HG03135 (cell line): ENCODE measurements around the gene CARMIL3.
"Not testable (repeated sequence)": the region's sequence is repeated elsewhere in the genome, so short reads cannot be mapped to it uniquely, and the experiment has no call there.

Experiments used
- ATAC-seq: cut with Tn5 transposase; IDR thresholded peaks from one replicate; pipeline ENCODE4 v1.9.1; 2021; ENCODE audit warnings: mild to moderate bottlenecking, moderate library complexity; ENCODE audit not compliant: unreplicated experiment

The CARMIL3 gene

GRCh38 chr14:24038686-24039085 is 13.1 kb upstream of the CARMIL3 start:
- ATAC-seq, result no peak

DNA sequence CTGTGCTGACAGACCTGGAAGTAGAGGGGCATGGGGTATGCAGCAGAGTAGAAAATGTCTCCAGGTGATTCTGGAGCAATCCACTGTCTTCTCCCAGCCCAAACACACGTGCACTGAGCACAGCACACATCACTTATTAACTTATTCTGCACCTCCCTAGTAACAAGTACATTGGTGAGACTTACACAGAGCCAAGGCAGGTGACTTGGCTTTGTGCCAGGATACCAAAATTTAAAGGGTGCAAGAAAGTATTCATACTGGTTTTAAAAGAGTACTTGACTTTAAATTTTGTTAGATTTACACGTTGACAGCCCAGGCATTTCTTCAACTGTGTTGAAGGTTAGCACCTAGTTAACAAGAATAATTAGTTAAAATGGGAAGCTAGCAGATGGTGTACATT is 11.1 kb upstream of the CARMIL3 start:
- ATAC-seq, result no peak

DNA sequence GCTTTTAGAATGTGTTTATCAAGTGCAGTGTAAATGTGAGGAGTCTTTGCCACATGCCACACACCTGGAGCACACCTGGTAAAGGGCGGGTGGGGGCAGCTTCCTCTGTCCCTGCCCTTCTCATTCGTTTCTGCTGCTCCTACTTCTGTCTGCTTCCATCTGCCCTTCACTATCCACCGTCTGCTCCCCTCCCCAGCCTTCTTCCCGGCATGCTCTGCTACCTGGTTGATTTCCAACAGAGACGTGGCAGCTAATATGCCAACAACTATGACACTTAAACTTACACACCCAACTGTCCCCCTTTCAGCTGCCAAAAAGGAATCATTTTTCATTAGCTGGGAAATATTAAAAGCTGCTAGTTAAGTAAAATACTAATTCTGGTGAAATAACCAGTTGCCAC is 9.1 kb upstream of the CARMIL3 start:
- ATAC-seq, result no peak

DNA sequence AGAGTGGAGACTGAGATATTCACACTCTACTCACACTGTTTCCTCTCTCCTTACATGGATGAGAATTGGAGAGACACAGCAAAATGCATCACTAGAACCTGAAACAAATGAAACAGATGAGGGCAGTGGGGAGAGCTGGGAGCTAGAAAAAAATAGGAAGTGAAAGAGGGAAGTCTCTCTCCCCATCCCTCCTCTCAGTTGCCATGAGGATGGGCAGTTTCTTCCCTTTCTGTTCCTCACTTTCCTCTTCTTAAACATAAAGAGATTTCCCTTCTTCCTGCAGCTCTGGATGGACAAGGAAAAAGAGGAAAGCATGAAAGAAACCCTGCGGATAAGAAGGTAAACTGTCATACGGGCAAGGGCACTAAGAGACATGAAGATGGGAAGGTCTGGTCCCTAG is 2.8 kb upstream of the CARMIL3 start:
- not testable (repeated sequence) for ATAC-seq

GRCh38 chr14:24050753-24051152 is 1.1 kb upstream of the CARMIL3 start:
- not testable (repeated sequence) for ATAC-seq

DNA sequence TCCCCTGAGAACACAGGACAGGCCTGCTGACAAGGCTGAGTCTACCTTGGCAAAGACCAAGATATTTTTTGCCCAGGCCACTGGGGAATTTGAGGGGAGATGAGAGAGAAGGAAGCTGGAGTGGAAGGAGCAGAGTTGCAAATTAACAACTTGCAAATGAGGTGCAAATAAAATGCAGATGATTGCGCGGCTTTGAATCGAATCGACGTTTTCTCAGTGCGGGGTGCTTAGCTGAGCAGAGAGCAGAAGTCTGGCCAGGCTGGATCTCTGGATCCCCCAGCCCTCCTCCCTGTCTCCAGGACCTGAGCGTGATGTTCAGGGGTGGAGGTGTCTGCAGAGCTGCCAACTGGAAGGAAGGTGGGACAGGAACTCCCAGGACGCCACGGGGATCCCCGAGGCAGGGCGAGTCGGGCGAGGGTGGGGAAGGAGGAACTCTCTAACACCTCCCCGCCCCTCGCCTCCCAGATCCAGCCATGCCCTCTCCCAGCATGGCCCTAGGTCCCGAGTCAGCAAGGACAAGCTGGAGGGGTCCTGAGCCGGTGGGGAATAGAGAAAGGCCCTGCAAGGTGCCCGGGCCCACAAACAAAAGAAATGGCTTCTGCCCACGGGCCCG is 527 bp upstream of the CARMIL3 start:
- peak; percentile 7 for ATAC-seq

GRCh38 chr14:24052656-24053547 is 1.1 kb downstream of the CARMIL3 start:
- ATAC-seq, result no peak

DNA sequence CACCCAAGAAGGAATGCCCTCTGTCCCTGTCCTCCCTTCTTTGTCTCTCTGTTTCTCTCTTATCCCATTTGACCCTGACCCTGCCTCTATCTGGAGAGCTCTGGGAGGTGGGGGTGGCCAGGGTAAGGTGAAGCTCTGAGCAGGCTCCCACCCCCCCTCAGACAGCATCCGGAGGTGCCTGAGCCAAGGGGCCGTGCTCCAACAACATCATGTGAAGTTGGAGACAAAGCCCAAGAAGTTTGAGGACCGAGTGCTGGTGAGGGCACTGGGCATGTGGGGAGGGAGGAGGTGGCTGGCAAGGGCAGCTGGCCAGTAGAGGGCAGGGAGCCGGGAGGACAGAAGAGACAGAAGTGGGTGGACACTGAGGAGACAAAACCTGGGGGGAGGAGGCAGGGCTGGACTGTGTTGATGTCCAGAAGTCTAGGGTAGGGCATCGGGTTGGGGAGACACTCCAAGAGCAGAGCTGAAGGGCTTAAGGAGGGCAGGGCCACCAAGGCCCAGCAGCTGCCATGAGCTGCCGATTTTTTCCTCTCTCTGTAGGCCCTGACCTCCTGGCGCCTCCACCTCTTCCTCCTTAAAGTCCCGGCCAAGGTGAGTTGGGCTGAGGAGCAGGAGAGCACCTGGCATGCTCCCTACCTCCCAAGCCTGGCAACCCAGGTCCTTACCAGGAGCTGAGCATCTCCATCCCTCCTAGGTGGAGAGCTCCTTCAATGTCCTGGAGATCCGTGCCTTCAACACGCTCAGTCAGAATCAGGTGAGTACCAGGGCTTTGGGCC is 1.9 kb downstream of the CARMIL3 start:
- ATAC-seq, result no peak

DNA sequence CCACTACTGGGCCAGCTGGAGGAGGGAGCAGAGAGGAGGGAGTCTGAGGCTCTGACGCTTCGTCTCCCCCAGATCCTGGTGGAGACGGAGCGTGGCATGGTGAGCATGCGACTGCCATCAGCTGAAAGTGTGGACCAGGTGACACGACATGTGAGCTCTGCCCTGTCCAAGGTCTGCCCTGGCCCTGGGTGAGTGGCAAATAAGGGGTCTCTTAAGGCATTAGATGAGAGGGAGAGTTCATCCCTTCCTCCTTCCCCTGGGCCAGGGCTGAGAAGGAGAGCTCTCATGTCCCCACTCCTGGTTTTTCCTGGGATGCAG is 2.5 kb downstream of the CARMIL3 start:
- no peak for ATAC-seq

DNA sequence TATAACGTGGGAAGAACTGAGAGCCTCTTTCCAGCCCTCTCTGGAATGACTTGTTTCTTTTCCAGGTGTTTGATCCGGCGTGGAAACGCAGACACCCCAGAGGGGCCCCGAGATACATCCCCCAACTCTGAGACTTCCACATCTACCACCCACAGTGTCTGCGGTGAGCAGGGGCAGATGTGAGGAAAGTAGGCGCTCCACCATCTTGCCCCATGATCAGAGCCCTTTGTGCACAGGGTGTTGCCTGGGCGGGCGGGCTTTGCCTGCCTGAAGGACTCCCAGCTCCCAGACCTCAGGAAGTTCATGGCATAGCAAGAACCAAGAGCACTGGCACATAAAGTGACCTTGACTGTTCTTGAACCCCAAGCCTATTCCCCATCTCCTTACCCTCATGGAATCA is 2.8 kb downstream of the CARMIL3 start:
- no peak for ATAC-seq

- ATAC-seq, result no peak
Measured at GRCh38 chr14:24055971-24056799, 4.4 kb downstream of the CARMIL3 start.

DNA sequence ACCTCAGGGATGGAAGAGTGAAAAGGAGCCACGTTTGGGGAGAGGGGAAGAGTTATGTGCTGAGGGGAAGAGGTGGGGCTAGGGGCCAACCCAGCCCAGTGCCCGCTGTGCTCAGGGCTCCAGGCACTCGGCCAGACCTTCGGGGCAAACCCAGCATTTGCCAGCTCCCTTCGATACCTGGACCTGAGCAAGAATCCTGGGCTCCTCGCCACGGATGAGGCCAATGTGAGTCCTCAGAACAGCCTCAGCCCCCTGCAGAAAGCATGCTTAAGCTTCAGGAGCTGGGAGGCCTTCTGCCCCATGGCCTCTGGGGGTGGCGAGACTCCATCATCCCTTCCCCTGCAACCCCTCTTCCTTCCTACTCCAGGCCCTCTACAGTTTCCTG is 5.0 kb downstream of the CARMIL3 start:
- ATAC-seq, result no peak

DNA sequence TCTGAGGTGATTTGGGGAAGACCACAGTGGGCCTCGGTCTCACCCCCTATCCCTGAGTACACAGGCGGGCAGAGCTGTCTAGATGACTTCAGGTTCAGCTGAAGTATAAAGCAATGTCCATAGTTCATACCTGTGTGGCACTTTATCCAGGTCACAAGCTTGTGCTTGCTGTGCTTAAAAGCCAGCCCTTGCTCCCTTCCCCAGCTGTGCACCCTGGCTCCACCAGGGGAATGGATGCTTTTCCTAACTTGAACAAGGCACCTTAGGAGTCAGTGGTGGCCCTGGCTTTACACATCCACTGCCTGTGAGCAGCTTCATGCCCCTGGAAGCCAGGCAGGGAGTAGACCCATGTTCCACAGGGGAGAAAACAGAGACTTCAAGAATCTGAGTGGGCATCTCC is 5.5 kb downstream of the CARMIL3 start:
- ATAC-seq, result no peak

GRCh38 chr14:24057867-24058259 is 6.1 kb downstream of the CARMIL3 start:
- ATAC-seq, result no peak

DNA sequence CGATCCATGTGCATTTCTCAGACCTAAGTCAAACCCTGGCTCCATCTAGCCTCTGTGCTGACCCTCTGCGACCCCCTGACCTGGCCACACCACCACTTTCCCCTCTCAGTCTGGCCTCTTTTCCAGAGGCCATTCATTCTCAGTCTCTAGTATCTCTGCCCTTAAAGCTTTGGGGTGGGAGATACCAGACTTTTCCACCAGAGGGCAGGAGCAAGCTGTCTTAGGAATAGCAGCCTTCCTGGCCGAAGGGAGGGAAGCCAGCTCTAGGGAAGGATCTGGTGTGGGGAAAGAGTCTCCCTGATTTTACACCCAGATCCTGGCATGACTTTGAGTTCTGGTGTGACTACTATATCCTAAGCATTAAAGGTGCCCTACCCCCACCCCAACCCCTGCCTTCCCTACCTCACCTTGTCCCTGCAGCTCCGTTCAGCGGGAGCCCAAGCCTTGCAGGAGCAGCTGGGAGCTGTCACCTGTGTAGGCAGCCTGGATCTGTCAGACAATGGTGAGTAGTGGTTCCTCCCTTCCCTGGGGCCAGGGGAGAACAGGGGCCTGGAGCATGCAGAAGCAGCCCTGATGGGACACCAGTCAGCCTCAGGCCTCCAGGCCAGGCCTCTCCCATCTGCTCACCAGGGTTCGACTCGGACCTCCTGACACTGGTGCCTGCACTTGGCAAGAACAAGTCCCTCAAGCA is 6.6 kb downstream of the CARMIL3 start:
- no peak for ATAC-seq

GRCh38 chr14:24058951-24059475 is 7.2 kb downstream of the CARMIL3 start:
- no peak for ATAC-seq

DNA sequence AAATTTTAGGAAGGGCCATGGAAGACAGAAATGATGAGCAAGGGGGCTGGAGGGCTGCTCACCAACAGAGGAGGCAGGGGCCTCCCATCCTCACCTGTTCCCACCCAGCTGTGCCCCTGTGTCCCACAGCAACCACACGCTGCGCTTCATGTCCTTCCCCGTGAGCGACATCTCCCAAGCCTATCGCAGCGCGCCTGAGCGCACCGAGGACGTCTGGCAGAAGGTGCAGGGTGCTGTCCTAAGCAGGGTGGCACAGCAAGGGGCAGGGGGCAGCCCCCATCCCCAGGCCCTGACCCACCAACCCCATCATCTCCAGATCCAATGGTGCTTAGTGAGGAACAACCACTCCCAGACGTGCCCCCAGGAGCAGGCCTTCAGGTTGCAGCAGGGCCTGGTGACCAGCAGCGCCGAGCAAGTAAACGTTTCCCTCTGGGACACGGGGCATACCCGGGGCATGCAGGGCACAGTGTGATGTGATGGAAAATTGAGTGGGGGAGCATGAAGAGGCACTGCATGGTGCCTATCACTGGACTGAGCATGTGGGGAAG is 8.1 kb downstream of the CARMIL3 start:
- no peak for ATAC-seq

- no peak for ATAC-seq
Measured at GRCh38 chr14:24060443-24060842, 8.6 kb downstream of the CARMIL3 start.

DNA sequence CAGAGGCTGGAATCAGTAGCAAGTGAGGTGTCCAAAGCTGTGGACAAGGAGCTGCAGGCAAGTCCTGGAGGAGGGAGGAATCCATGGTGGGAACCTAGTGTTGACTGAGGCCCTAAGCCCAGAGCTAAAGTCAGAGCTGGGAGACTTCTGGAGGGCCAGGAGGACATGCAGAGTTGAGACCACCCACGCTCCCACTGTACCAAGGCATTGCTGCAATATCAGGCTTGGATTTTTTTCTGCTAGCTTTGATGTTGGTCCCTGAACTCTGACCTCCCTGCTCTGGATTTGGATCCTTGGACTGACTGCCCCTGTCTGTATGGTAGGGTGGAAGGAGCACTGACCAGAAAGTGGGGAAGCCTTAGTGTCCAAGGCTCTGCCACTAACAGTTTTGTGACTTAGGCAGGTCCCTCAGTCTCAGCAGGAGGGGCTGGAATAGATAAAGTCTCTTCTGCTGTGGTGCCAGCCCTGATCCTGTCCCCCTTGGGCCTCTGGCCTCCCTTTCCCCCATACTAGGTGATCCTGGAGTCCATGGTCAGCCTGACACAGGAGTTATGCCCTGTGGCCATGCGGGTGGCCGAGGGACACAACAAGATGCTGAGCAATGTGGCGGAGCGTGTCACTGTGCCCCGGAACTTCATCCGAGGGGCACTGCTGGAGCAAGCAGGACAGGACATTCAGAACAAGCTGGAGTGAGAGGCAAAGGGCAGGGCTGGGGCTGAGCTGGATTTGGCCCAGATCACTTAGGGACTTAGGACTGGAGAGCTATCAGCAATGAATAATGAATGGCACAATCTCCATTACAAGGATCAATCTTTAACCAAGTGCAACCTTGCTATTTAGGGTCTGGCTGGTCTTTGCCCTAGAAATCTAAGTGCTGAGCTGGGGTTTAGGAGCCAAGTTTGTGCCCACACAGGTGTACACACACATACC is 9.4 kb downstream of the CARMIL3 start:
- no peak for ATAC-seq
